NCI-H460 (cell line): ENCODE data around the gene MAP2K2. TPM values are rescaled to one million over a fixed set of nuclear protein-coding genes. Genes with fewer than 3 reads are reported as not detected.

ENCODE experiments used
- DNase-seq: peaks from one replicate; pipeline ENCODE4 v3.0.0-alpha.2; 2016; ENCODE audit warnings: low read depth; ENCODE audit errors: extremely low read depth
- small RNA-seq, 2 experiments: library from RNA; depleted of rRNA; stranded (forward); fragments of <200 nt; gene quantifications; one replicate each; pipeline ENCODE3, GENCODE V24; 2014
- total RNA-seq: library from RNA; depleted of rRNA; stranded (reverse); fragments of >200 nt; shearing (Covaris generic); gene quantifications from 2 replicates; pipeline ENCODE4 v1.2.3, GENCODE V29; 2014; rRNA removed

Gene MAP2K2
- total RNA-seq, 1 experiment from 2014 or later, result 154 TPM

DNA sequence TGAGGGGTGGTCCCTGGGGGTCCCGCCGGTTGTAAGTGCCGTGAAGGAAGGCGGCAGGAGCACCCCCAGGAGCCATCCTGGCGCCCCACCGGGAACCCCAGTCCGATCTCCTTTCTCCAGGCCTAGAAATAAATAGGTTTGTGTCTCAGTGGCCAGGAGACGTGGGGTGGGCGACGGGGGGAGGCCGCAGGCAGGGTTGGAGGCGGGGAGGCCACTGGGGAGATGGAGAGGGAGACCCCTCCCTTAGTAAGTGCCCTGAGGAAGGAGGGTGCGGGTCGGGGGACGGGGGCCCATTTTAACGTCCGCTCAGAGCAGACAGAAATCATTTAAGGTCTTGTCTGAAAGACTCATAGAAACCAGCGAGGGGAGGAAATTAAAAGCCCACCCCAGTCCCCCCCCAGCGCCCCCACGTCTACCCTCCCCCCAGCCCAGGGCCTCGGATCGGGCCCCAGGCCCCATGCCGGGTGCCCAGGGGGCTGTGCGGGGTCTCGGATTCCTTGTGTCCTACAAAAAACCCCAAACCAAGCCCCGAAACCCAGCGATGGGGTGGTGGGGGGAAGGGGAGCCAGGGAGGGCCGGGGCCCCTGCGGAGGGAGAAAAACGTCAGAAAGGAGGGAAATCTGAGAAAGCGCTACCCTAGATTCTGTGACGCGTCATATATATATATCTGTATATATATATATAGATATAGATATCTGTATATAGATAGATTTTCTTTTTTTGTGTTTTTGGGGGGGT, 76.8 kb downstream of the MAP2K2 start:
- DNase-seq, result no peak

DNA sequence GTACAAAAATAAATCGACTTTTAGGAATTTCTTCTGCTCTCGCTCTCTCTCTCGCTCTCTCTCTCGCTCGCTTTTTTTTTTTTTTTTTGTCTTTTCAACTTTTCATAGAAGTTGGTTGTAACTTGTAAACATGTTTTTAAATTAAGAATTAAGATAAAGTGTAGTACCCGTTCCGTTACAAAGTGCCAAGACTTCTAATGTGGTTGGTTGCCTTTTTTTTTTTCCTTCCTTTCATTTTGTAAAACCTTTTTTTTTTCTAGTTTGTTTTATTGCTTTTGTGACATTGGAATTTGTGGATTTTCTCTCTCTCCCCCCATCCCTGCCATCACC, 77.6 kb downstream of the MAP2K2 start:
- DNase-seq, result no peak

DNA sequence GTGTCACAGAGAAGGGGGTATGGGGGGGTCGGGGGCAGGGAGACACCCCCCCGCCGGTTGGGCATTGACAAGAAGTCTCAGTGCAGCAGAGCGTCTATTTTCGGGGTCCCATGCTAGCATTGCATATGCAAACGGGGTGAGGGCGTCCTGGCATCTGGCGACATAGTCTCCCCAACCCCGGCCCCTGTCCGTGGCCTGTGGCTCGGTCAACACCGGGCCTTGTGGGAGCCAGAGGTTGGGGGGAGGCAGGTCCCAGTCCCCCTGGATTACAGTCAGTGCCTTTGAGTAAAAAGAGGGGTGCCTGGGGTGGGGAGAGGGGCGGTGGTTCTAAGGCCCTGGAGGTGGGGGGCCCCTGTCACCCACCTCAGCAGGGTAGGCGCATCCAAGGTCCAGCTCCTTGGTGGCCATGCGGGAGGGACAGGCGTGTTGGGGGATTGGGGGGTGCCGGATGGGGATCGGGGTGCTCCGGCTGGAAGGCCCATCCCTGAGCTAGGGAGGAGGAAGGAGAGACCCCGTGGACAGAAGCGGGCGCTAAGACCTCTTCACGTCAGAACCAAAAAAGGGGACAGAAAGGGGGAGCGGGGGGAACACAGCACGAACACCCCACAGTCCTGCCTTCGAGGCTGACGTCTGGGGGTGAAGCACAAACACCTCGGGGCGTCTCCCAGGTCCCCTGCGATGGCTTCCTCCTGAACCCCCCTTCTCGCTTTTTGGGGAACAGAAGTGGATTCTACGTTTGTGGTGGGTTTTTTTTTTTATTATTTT, 78.1 kb downstream of the MAP2K2 start:
- DNase-seq, result no peak

DNA sequence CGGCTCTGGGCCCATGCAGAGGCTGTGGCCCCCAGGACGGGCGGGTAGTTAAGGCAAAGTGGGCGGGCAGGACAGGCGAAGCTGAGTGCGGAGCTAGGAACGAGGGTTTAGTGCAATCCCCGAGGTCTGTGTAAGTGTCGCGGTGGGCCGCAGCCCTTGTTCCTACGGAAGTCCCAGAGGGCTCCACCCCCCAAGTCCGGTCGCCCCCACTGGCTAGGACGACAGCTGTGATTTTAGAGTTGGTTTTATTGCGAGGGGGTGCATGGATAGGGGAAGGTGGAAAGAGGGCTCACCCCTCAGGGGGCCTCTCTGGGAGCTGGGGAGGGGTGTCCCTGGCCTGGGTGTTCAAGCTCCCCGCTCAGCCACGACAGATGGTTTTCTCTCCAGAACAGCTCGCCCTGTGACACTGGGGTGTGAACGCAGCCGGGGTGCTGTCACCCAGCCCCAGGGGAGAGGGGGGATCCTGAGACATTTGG, 78.9 kb downstream of the MAP2K2 start:
- DNase-seq, result no peak

DNA sequence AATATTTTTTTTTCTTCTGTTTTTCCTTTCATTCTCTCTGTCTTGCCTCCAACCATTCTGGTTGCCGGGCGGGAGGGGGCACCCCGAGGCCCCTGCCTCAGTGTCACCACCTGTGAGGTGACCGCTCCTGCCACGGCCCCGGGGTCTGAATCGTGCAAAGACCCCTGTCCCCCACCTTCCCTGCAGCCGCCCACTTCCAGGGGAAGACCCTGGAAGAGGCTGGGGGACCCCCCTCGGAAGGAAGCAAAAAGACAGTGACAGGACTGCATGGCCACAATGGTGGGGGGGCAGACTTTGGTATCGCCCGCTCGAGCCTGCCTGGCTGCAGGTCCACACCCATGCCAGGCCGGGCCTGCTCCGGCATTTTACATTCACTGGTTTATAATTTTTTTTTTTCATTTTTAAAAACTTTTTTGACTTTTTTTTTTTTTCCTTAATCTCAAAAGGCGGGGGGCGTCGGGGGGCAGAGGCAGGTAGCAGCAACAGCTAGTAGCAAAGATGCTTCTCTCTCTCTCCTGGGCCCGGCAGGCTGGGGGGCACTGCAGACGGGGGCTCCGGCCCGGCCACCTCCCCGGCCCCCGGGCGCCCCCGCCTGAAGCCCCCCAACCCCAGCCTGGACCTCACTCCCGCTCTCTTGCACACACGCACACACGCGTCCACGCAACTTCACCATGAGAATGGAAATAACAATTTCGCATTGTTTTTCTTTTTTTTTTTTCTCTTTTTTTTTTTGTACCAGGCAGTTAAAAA, 79.8 kb downstream of the MAP2K2 start:
- no peak for DNase-seq

DNA sequence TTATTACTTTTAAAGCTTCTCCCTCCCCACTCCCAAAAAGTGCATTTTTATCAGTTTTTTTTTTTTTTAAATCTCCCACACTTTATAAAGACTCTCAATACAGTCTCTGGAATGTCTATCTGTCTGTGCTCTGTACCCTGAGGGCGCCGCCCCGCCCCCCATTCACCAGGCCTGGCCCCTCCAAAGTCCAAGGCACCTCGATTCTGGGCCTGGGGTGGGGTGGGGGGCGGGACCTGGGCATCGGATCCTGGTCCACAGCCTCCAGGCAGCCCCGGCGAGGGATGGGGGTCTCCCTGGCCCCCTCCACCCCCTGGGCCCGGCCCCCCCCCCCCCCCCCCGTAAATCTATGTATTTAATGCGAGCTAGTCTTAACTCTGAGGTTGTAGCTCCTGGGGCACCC, 80.5 kb downstream of the MAP2K2 start:
- DNase-seq, result no peak

DNA sequence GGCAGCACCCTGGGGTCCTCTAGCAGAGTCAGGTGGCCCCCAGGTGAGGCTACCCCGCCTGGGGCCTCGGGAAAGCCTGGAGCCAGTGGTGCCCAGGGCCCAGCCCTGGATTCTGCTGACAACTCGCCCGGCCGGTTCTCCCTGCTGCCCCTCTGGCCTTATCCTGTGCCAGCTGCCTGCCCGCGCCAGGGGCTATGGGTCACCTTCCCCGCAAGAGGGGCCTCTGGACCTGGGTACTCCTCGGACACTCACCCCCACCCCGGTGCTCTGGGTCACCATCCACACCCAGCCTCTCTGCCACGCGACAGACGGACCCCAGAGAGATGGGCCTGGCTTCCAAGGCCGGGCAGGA, 81.2 kb downstream of the MAP2K2 start:
- no peak for DNase-seq

DNA sequence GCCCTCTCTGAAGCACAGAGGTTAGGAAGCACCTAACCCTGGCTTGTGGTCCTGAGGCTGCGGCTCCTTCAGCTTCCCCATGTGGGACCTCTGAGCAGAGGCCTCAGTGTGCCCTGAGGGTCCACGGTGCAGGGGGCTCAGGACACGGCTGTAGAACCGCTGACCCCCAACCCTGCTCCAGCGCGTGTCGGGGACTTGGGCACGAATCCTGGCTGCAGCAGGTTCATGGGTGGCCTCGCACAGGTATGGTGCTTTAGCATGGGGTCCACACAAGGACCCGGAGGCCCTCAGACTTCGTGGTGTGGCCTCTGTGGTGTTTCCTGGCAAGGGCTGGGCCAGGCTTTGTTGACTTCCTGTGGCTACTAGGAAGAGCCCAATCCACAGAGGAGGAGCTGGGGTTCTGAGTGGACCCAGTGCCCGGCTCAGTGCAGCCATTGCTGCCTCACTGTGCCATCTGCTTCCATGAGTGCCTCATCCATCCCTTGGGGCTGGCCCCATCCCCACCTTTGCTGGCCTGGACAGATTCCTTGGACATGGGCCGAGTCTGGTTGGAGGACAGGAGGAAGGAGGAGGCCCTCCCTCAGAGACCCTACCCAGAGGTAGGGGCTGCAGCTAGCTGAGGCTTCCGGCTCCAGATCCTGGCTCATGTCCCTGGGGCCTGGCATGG, 81.7 kb downstream of the MAP2K2 start:
- DNase-seq, result no peak

Small RNA genes within 50 kb of the gene (small RNA-seq; reads per million reads assigned to genes)
- gene RF00017, result 0 reads per million in 2 experiments

Other genes with a start within 250 kb of the MAP2K2 start
- not detected in 2 replicates for gene ATCAY, start 243.4 kb downstream of the MAP2K2 start, total RNA-seq
- not detected in 2 replicates for gene NMRK2, start 191.1 kb downstream of the MAP2K2 start, total RNA-seq
- 25.7 and 32.5 TPM in 2 replicates for gene DAPK3, start 153.0 kb downstream of the MAP2K2 start, total RNA-seq
- gene EEF2, start 138.7 kb downstream of the MAP2K2 start, total RNA-seq, result 2,185 and 2,326 TPM in 2 replicates
- gene PIAS4, start 116.4 kb downstream of the MAP2K2 start, total RNA-seq, result 14.2 and 29.8 TPM in 2 replicates
- gene ZBTB7A, start 57.2 kb downstream of the MAP2K2 start, total RNA-seq, result 12.2 and 14.1 TPM in 2 replicates
- not detected in 2 replicates for gene CREB3L3, start 29.5 kb upstream of the MAP2K2 start, total RNA-seq
- 13.9 and 14.8 TPM in 2 replicates for gene SIRT6, start 58.4 kb upstream of the MAP2K2 start, total RNA-seq
- gene ANKRD24, start 58.6 kb upstream of the MAP2K2 start, total RNA-seq, result 0.20 and 0.37 TPM in 2 replicates
- 0.30 TPM in 1 of 2 replicates, not detected in the other for gene EBI3, start 105.4 kb upstream of the MAP2K2 start, total RNA-seq
- 13.9 and 15.7 TPM in 2 replicates for gene YJU2, start 123.0 kb upstream of the MAP2K2 start, total RNA-seq
- not detected in 2 replicates for gene SHD, start 155.1 kb upstream of the MAP2K2 start, total RNA-seq
- not detected in 2 replicates for gene TMIGD2, start 178.3 kb upstream of the MAP2K2 start, total RNA-seq
- gene FSD1, start 180.5 kb upstream of the MAP2K2 start, total RNA-seq, result not detected in 2 replicates
- 2.6 TPM in 2 replicates for gene STAP2, start 214.7 kb upstream of the MAP2K2 start, total RNA-seq
- gene MPND, start 219.4 kb upstream of the MAP2K2 start, total RNA-seq, result 2.3 and 3.5 TPM in 2 replicates